HCT116 (cell line): ENCODE data around the gene P4HTM. TPM values are rescaled to one million over a fixed set of nuclear protein-coding genes. Genes with fewer than 3 reads are reported as not detected.

Source experiments
- ATAC-seq: fragments of 200-7000 bp; cut with Tn5 transposase; 2 replicates; pipeline ENCODE4 v1.9.1; 2020; ENCODE audit warnings: mild to moderate bottlenecking, moderate library complexity
- BruUV-seq: library from RNA; stranded (reverse); fragments of 400-500 nt; replicated peaks from 2 replicates; lab custom pipeline; 2021; lab: Mats Ljungman, UMichigan
- CTCF ChIA-PET: fragments of 300-600 bp; sonication (Branson Sonifier 250); formaldehyde crosslinking; loops from one replicate; lab custom pipeline; 2021; ENCODE audit warnings: antibody characterized with exemption; lab: Charles Lee
- POLR2A ChIA-PET: fragments of 300-600, 350-600 bp; sonication (Branson Sonifier 250); formaldehyde crosslinking; loops from one replicate; lab custom pipeline; 2021; ENCODE audit warnings: antibody characterized with exemption; lab: Charles Lee
- RAD21 ChIA-PET, 2 experiments: fragments of 300-600 bp; sonication (Branson Sonifier 250); formaldehyde crosslinking; loops; one replicate each; lab custom pipeline; 2023; ENCODE audit warnings: low total read pairs in 2 of 2; ENCODE audit not compliant: uncharacterized antibody in 2 of 2, unreplicated experiment in 2 of 2, low non-redundant PET in 1 of 2; lab: Charles Lee
- DNase-seq: peaks from one replicate; pipeline ENCODE4 v3.0.0-alpha.2; 2010; ENCODE audit warnings: low read depth, low spot score
- H2AFZ ChIP-seq: fragments of 200-600 bp; shearing (Covaris generic), sonication (generic); 2 replicates; pipeline ENCODE4 v1.6.1; 2017; ENCODE audit warnings: low read depth, mixed run types, mixed read lengths, antibody characterized with exemption, low read length; ENCODE audit not compliant: poor library complexity, severe bottlenecking
- H3K27ac ChIP-seq: 2 replicates; pipeline ENCODE4 v1.5.1; 2012; ENCODE audit warnings: low read depth, low read length
- H3K27me3 ChIP-seq: fragments of 200-600 bp; sonication (generic); 2 replicates; pipeline ENCODE4 v1.6.1; 2016; ENCODE audit warnings: mixed run types, low read length, mixed read lengths; ENCODE audit not compliant: insufficient read depth
- H3K36me3 ChIP-seq, 2 experiments: fragments of 200-500 bp in 1 of 2; fragments of 200-600 bp in 1 of 2; sonication (Bioruptor generic) in 1 of 2; sonication (generic) in 1 of 2; 2 replicates each; pipeline versions ENCODE4 v1.5.1 to v1.6.1; 2014 to 2016; ENCODE audit warnings: low read length in 2 of 2, inconsistent platforms in 1 of 2, mixed read lengths in 1 of 2, mixed run types in 1 of 2; ENCODE audit not compliant: insufficient read depth in 2 of 2, control insufficient read depth in 1 of 2
- H3K4me1 ChIP-seq, 2 experiments: fragments of 200-600 bp in 1 of 2; sonication (generic) in 1 of 2; 2 replicates each; pipeline versions ENCODE4 v1.5.1 to v1.6.1; 2012 to 2017; ENCODE audit warnings: low read length in 2 of 2, inconsistent platforms in 1 of 2, mild to moderate bottlenecking in 1 of 2, mixed read lengths in 1 of 2, mixed run types in 1 of 2, moderate library complexity in 1 of 2; ENCODE audit not compliant: insufficient read depth in 2 of 2, control insufficient read depth in 1 of 2
- H3K4me2 ChIP-seq: fragments of 200-600 bp; sonication (generic); 2 replicates; pipeline ENCODE4 v1.6.1; 2017; ENCODE audit warnings: mixed run types, low read length, mixed read lengths
- H3K4me3 ChIP-seq, 2 experiments: fragments of 200-600 bp in 1 of 2; sonication (generic) in 1 of 2; replicated peaks in 1 of 2; 2 replicates each; pipeline ENCODE4 v1.5.1; 2011 to 2016; ENCODE audit warnings: low read length in 2 of 2, control low read depth in 1 of 2, low read depth in 1 of 2, mild to moderate bottlenecking in 1 of 2, mixed read lengths in 1 of 2, mixed run types in 1 of 2
- H3K79me2 ChIP-seq: fragments of 200-600 bp; sonication (generic); 2 replicates; pipeline ENCODE4 v1.6.1; 2017; ENCODE audit warnings: mild to moderate bottlenecking, mixed run types, low read length, moderate library complexity, mixed read lengths; ENCODE audit not compliant: insufficient read depth
- H3K9ac ChIP-seq: fragments of 200-600 bp; sonication (generic); 2 replicates; pipeline ENCODE4 v1.6.1; 2016; ENCODE audit warnings: low read length, mixed read lengths
- H3K9me2 ChIP-seq: fragments of 200-600 bp; sonication (generic), shearing (Covaris generic); 2 replicates; pipeline ENCODE4 v1.6.1; 2017; ENCODE audit warnings: mixed run types, mild to moderate bottlenecking, moderate library complexity; ENCODE audit not compliant: insufficient read depth
- H3K9me3 ChIP-seq, 2 experiments: fragments of 200-500 bp in 1 of 2; fragments of 200-600 bp in 1 of 2; sonication (Bioruptor generic) in 1 of 2; sonication (generic) in 1 of 2; 2 replicates each; pipeline ENCODE4 v1.6.1; 2014 to 2017; ENCODE audit warnings: low read length in 2 of 2, mixed read lengths in 2 of 2, inconsistent platforms in 1 of 2, low read depth in 1 of 2, mild to moderate bottlenecking in 1 of 2, mixed run types in 1 of 2, moderate library complexity in 1 of 2; ENCODE audit not compliant: control insufficient read depth in 1 of 2, insufficient read depth in 1 of 2
- H4K20me1 ChIP-seq: fragments of 200-600 bp; sonication (generic), shearing (Covaris generic); 2 replicates; pipeline ENCODE4 v1.6.1; 2017; ENCODE audit warnings: mixed run types, mild to moderate bottlenecking, moderate library complexity; ENCODE audit not compliant: insufficient read depth
- CBX3 ChIP-seq: IDR thresholded peaks from 2 replicates; pipeline ENCODE4 v1.6.1; 2012; ENCODE audit warnings: low read depth
- CEBPB ChIP-seq: IDR thresholded peaks from 2 replicates; pipeline ENCODE4 v1.6.1; 2012; ENCODE audit warnings: low read depth
- ELF1 ChIP-seq: IDR thresholded peaks from 2 replicates; pipeline ENCODE4 v1.6.1; 2012; ENCODE audit warnings: low read depth, borderline replicate concordance
- EZH2phosphoT487 ChIP-seq: fragments of 200-600 bp; IDR thresholded peaks from 2 replicates; pipeline ENCODE4 v1.6.1; 2018; ENCODE audit warnings: antibody characterized with exemption, borderline replicate concordance
- FOSL1 ChIP-seq: IDR thresholded peaks from 2 replicates; pipeline ENCODE4 v1.6.1; 2012; ENCODE audit warnings: low read depth
- POLR2A ChIP-seq: IDR thresholded peaks from 2 replicates; pipeline ENCODE4 v1.7.0; 2011; ENCODE audit warnings: borderline replicate concordance; ENCODE audit not compliant: insufficient read depth, insufficient read length; ENCODE audit errors: extremely low read depth
- POLR2AphosphoS5 ChIP-seq: IDR thresholded peaks from 2 replicates; pipeline ENCODE4 v1.6.1; 2011; ENCODE audit warnings: mild to moderate bottlenecking, low read depth, low read length, moderate library complexity
- RAD21 ChIP-seq: IDR thresholded peaks from 2 replicates; pipeline ENCODE4 v1.6.1; 2012; ENCODE audit warnings: low read depth, mild to moderate bottlenecking
- SRF ChIP-seq: IDR thresholded peaks from 2 replicates; pipeline ENCODE4 v1.6.1; 2012; ENCODE audit warnings: low read depth
- TCF7L2 ChIP-seq: IDR thresholded peaks from 2 replicates; pipeline ENCODE4 v1.7.0; 2011; ENCODE audit warnings: borderline replicate concordance, inconsistent platforms; ENCODE audit not compliant: insufficient read depth, insufficient read length; ENCODE audit errors: extremely low read depth
- intact Hi-C: fragments of 100-400 bp; cut with micrococcal nuclease; formaldehyde crosslinking; loops from 2 replicates; pipeline ENCODE4 v1.10.0; 2022
- total RNA-seq: library from RNA; stranded (reverse); gene quantifications from one replicate; pipeline ENCODE4 v1.2.1, GENCODE V29; 2021; ENCODE audit not compliant: unreplicated experiment
- TF ChIP-seq, protein P1 (sequence below): IDR thresholded peaks from 2 replicates; pipeline ENCODE4 v1.6.1; 2012
- TF ChIP-seq, protein P2 (sequence below): IDR thresholded peaks from 2 replicates; pipeline ENCODE4 v1.6.1; 2012
- TF ChIP-seq, protein P3 (sequence below): IDR thresholded peaks from 2 replicates; pipeline ENCODE4 v1.6.1; 2012; ENCODE audit warnings: low read depth
- TF ChIP-seq, protein P4 (sequence below): IDR thresholded peaks from 2 replicates; pipeline ENCODE4 v1.6.1; 2011; ENCODE audit warnings: mild to moderate bottlenecking, low read length, moderate library complexity; ENCODE audit not compliant: insufficient replicate concordance; ENCODE audit errors: extremely low read depth

P4HTM gene
- total RNA-seq, 1 experiment from 2014 or later: 60.5 TPM

DNA sequence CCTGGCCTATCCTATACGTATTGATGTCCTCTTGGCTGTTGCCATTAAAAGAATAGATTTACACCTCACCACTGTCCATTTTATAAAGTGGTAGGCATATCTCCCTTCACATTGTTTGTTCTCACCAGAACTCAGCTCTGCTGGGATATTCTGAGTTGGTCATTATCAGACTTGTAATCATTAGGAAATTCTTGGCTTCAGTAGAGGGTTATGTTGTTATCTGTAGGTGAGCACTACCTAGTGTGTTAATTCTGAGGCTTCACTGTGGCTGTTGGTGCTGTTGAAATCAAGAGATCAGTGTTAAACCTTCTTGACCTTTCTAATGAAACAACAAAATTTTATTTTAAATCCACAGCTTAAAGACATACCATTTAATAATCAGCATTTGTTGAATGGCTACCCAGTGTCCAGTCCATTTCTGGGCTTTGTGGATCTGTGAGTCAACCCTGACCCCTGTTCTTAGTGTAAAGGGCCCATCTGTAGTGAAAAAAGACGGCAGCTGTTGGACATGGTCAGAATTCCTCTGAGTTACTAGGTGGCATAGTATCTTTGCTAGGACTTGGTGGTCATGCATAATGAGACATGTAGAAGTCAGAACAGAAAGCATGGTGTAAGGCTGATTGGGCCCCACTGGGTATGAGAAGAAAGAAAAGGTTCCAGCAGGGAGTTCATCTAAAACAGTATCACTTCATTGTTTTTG, 32.9 kb upstream of the P4HTM start:
- Histone ChIP-seq H3K9ac (no peak overlapping the region), H3K79me2 (peaks cover 74% of the 10 kb centered on the region), H3K4me1 (0 out of 4 replicates have a peak, but pooled peaks cover 0 to 3% of the 10 kb centered on the region in 2 experiments), H4K20me1 (no peaks in the 10 kb centered on the region), H3K9me2 (no peaks in the 10 kb centered on the region), H3K4me2 (no peak overlapping the region), H3K27me3 (no peaks in the 10 kb centered on the region), H3K9me3 (no peaks in the 10 kb centered on the region), H3K36me3 (peaks cover 7 to 19% of the 10 kb centered on the region in 2 experiments; a peak in 1 of 4 replicates), H3K27ac (no peak overlapping the region), H3K4me3 (no peak overlapping the region), H2AFZ (no peak overlapping the region)
- no peak for ATAC-seq
- TF ChIP-seq, protein P1, sequence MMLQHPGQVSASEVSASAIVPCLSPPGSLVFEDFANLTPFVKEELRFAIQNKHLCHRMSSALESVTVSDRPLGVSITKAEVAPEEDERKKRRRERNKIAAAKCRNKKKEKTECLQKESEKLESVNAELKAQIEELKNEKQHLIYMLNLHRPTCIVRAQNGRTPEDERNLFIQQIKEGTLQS: no peak
- TF ChIP-seq, protein P2, sequence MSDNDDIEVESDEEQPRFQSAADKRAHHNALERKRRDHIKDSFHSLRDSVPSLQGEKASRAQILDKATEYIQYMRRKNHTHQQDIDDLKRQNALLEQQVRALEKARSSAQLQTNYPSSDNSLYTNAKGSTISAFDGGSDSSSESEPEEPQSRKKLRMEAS: no peak
- no peak for TF ChIP-seq CBX3
- TF ChIP-seq RAD21: no peak
- TF ChIP-seq SRF: no peak
- TF ChIP-seq TCF7L2: no peak
- TF ChIP-seq ELF1: no peak
- no peak for TF ChIP-seq CEBPB
- TF ChIP-seq, protein P3, sequence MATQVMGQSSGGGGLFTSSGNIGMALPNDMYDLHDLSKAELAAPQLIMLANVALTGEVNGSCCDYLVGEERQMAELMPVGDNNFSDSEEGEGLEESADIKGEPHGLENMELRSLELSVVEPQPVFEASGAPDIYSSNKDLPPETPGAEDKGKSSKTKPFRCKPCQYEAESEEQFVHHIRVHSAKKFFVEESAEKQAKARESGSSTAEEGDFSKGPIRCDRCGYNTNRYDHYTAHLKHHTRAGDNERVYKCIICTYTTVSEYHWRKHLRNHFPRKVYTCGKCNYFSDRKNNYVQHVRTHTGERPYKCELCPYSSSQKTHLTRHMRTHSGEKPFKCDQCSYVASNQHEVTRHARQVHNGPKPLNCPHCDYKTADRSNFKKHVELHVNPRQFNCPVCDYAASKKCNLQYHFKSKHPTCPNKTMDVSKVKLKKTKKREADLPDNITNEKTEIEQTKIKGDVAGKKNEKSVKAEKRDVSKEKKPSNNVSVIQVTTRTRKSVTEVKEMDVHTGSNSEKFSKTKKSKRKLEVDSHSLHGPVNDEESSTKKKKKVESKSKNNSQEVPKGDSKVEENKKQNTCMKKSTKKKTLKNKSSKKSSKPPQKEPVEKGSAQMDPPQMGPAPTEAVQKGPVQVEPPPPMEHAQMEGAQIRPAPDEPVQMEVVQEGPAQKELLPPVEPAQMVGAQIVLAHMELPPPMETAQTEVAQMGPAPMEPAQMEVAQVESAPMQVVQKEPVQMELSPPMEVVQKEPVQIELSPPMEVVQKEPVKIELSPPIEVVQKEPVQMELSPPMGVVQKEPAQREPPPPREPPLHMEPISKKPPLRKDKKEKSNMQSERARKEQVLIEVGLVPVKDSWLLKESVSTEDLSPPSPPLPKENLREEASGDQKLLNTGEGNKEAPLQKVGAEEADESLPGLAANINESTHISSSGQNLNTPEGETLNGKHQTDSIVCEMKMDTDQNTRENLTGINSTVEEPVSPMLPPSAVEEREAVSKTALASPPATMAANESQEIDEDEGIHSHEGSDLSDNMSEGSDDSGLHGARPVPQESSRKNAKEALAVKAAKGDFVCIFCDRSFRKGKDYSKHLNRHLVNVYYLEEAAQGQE: no peak
- TF ChIP-seq, protein P4, sequence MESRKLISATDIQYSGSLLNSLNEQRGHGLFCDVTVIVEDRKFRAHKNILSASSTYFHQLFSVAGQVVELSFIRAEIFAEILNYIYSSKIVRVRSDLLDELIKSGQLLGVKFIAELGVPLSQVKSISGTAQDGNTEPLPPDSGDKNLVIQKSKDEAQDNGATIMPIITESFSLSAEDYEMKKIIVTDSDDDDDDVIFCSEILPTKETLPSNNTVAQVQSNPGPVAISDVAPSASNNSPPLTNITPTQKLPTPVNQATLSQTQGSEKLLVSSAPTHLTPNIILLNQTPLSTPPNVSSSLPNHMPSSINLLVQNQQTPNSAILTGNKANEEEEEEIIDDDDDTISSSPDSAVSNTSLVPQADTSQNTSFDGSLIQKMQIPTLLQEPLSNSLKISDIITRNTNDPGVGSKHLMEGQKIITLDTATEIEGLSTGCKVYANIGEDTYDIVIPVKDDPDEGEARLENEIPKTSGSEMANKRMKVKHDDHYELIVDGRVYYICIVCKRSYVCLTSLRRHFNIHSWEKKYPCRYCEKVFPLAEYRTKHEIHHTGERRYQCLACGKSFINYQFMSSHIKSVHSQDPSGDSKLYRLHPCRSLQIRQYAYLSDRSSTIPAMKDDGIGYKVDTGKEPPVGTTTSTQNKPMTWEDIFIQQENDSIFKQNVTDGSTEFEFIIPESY: no peak
- no peak for TF ChIP-seq FOSL1
- no peak for TF ChIP-seq POLR2A
- no peak for TF ChIP-seq EZH2phosphoT487
- TF ChIP-seq POLR2AphosphoS5: no peak
- ChIA-PET CTCF (no interaction called here), POLR2A (no interaction called here), RAD21 (no interaction called here)
- intact Hi-C loops: no loop called here
- no peak for DNase-seq
- no TSS peak for BruUV-seq
